ENCODE results near the gene GRAP.
A peak's percentile ranks its signal among the peaks of the same experiment; 100 is the strongest.

The GRAP gene

GRCh38 chr17:19017804-19018599 is 28.8 kb downstream of the GRAP start:
- no peak for DNase-seq

DNA sequence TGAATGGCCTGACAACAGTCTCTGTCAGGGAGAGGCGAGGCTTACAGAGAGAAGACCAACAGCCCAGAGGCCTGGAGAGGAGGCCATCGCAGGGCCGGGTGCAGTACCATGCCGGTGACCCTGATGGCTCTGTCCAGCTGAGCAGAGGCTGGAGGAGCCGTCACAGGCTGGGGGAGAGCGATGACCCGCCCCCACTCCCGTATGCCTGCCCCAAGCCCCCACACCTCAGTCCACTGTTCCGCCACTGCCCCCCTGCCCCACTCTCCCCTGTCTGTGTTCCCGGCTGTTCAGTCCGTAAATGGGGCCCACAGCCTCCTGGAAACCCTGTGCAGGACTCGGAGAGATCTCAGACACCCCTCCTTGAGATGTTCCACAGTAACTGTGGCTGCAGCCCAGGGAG is 29.4 kb downstream of the GRAP start:
- no peak for DNase-seq

- no peak for DNase-seq
Measured at GRCh38 chr17:19016881-19017280, 29.9 kb downstream of the GRAP start.

DNA sequence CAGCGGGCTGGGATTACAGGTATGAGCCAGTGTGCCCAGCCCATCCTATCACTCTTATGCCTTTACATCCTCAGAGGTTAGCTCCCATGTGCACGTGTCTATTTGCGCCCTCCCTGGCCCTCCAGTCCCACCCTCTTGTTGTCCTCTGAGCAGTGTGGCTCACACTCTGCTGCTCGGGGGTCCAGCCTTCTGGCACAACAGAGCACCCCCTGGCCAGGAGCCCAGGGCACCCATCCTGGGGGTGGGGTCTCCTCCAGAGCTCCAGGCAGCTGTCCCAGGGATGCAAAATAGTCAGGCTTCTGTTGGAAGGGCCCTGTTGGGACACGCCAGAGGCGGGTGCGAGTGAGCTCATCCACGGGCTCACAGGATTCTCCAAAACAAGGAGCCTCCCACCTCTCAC is 30.5 kb downstream of the GRAP start:
- no peak for DNase-seq

DNA sequence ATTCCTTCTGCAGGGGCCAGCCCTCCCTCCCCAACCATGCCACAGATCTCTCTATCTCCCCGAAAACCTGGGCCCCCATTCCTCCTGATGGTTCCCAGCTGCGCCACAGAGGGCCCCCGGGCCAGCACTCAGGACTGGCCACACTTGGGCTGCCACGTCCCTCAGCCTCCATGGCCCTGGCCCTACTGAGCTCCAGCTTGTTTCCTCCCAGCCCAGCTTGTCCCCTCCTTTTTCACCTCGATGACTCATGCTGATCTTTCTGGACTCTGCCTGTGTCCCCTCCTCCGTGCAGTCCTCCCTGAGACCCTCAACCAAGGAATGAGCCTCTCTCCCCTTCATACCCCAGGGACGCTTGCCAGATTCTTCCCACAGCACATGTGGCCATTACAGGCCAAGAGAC is 31.3 kb downstream of the GRAP start:
- no peak for DNase-seq

DNA sequence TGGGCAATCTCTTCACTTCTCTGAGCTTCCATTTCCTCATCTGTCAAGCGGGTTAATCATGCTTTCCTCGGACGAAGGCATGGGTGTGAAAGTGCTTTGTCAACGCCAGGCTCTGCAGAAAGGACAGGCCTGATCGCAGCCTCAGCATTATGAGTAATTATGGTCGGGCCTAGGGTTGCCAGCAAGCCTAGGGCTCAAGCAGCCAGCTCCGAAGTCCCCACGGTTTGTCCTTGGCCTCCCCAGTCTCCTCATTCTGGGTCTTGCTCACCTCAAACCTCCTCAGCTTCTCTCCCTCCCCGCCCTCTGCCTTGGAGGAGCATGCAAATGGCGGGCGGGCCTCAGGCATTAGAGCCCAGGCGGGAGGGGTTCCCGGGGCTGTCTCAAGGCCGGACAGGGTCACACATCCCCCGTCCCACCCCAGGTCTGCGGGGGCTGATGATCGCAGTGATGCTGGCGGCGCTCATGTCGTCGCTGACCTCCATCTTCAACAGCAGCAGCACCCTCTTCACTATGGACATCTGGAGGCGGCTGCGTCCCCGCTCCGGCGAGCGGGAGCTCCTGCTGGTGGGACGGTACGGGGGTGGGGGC is 32.0 kb downstream of the GRAP start:
- no peak for DNase-seq

GRCh38 chr17:19013806-19014627 is 32.7 kb downstream of the GRAP start:
- no peak for DNase-seq

DNA sequence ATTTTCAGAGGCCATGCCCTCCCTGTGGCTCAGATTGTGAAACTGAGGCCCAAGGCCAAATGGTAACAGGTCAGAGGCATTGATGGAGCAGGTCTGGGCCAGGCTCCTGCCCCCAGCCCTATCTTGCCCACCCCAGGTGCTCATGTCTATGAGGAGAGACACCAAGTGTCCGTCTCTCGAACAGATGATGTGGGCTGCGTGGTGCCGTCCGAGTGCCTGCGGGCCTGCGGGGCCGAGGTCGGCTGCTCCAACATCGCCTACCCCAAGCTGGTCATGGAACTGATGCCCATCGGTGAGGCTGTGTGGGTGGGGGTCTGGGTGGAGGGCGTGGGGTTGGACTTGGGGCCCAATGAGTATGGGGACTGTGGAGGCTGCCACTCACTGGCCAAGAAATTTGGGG is 33.5 kb downstream of the GRAP start:
- no peak for DNase-seq

- DNase-seq, result no peak
Measured at GRCh38 chr17:19012171-19013080, 34.3 kb downstream of the GRAP start.

GRCh38 chr17:19011581-19011980 is 35.2 kb downstream of the GRAP start:
- DNase-seq, result no peak

- DNase-seq, result no peak
Measured at GRCh38 chr17:19010729-19011505, 35.8 kb downstream of the GRAP start.

DNA sequence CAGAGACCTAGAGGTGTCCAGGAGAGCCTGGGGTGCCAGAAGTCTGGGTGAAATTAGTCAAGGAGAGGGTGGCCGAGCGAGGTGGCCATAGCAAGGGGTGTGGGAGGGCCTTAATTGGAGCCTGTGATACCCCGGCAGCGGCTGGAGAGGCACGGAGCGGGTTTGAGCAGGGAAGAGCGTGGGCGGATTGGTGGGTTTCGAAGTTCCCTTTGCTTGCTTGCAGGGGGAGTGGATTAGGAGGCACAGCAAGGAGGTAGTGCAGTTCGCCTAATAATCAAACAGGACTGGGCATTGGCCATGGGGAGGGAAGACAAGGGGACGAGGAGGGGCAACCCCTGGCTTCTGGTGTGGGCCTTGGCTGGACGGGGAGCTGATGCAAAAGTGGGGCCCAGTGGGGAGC is 36.8 kb downstream of the GRAP start:
- DNase-seq, result no peak

GRCh38 chr17:19006698-19007097 is 40.1 kb downstream of the GRAP start:
- DNase-seq, result no peak

GRCh38 chr17:19005789-19006430 is 40.8 kb downstream of the GRAP start:
- no peak for DNase-seq

DNA sequence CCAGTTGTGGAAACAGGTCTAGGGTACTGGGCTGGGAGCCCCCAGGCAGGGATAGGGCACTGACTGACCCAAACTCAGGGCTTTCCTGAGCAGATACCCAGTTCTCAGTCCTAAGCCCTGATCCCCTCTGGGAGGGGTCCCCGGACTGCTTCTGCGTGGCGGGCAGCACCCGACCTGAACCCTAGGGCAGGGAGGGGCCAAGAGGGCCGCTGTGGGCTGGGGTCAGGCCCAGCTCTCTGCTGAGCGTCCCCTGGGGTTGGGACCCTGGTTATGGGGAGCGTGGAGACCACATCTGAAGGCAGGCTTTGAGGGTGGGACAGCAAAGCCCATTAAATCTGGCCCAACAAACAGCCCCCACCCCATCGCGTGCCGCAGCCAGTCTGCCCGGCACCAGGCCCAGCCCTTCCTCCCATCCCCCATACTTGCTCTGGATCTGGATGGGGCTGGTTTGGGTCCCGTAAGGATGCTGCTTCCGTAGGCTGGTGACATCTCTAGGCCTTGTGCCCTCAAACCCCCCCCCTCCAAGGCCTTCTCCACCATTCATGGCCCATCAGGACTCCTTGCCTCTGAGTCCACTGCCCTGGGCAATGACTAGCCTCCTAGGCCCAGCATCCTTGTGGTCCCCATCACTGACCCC is 41.5 kb downstream of the GRAP start:
- DNase-seq, result no peak

GRCh38 chr17:19004421-19005136 is 42.2 kb downstream of the GRAP start, which contains the start of gene FAM83G:
Gene FAM83G (minus strand): TSS chr17:19004764. CDS start chr17:19004041, 723 bp downstream.
- DNase-seq, result peak; percentile 90

DNA sequence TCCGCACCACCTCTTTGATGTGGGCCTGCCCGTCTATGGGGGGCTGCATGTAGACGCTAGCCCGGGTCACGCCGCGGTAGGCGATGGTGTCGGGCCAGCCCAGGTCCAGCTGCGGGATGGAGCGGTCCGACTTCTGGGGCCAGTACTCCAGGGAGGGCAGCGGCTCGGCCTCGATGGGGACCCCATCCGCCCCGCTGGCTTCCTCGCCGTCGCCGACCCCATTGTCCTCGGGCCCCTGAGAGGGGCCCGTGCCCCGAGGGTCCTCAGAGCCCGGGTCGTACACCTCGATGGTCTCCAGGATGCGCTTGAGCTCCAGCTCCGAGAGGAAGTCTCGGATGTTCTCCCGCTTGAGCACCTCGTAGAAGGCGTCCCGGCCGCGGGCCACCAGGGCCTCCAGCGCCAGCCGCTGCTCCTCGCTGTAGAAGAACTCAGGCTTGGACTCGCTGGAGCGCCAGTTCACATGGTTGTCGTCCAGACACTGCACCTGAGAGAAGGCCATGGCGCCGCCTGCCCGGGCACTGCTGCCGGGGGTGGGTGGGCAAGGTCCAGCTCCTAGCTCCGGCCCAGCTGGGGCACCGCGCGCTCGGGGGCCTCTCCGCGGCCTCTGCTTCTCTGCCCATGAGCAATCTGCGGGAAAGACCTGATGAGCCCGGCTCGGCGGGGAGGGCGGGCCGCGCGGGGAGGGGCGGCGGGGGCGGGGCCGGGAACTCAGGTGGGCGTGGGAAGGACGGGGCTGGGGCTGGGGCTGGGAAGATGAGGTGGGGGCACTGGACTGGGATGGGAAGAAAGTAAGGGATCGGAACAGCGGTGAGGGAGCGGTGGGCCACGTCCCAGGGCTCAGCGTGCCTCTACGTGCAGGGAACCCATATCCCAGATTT is 43.0 kb downstream of the GRAP start:
- DNase-seq, result peak; percentile 35

- no peak for DNase-seq
Measured at GRCh38 chr17:19002805-19003542, 43.8 kb downstream of the GRAP start.

All from activated CD4-positive, alpha-beta T cell treated with anti-CD3 and anti-CD28 coated beads, Interleukin-10, Interleukin-2, amounts not matched to agents 100 ng/mL and 50 ng/mL, durations not matched to agents 16 hours and 8 hours (primary cell).